Measurements from ENCODE around the gene KDM1A.

The KDM1A gene

DNA sequence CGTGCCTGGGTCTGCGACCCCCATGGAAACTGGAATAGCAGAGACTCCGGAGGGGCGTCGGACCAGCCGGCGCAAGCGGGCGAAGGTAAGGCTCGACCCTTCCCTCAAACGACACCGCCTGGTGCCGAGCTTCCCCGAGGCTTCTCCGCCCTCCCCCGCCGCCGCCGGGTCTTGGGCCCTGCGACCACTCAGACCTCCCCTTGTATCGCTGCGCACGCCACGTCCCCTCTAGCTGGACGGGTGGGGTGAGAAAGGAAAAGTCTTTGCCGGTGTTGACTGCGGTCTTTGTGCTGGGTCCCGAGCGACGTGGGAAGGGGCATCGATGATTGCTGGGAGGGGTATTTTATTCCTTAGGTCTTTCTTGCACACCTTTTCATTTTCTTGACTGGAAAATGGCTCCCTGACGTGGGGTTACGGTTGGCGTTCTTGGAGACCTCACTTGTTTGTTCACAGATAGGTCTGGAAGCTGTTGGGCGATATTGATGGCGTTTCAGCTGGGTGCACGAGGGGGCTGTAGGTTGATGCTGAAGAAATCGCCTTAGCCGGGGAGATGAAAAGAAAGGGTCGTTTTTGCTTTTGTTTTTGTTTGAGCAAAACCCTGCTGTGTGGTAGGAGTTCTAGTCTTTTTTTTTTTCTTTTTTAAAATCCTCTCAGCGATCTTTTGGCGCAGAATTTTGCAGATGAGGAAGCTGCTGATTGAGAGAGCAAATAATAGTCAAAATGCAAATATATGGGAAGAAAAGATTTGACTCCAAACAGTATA lies 776 bp downstream of the KDM1A start:
- peak overlapping the region; percentile 92 for H2AFZ ChIP-seq (ENCODE audit: low read length)
- TF ChIP-seq EZH2 (optimal IDR thresholded peaks at IDR 0.05; ENCODE audit: low read depth, low read length), result no peak
- TF ChIP-seq, protein P1, sequence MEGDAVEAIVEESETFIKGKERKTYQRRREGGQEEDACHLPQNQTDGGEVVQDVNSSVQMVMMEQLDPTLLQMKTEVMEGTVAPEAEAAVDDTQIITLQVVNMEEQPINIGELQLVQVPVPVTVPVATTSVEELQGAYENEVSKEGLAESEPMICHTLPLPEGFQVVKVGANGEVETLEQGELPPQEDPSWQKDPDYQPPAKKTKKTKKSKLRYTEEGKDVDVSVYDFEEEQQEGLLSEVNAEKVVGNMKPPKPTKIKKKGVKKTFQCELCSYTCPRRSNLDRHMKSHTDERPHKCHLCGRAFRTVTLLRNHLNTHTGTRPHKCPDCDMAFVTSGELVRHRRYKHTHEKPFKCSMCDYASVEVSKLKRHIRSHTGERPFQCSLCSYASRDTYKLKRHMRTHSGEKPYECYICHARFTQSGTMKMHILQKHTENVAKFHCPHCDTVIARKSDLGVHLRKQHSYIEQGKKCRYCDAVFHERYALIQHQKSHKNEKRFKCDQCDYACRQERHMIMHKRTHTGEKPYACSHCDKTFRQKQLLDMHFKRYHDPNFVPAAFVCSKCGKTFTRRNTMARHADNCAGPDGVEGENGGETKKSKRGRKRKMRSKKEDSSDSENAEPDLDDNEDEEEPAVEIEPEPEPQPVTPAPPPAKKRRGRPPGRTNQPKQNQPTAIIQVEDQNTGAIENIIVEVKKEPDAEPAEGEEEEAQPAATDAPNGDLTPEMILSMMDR (IDR thresholded peaks at IDR 0.05; ENCODE audit: low read length), result no peak
- TF ChIP-seq EZH2phosphoT487 (IDR thresholded peaks at IDR 0.05; ENCODE audit: low read length), result no peak
- no peak overlapping the region for H3K27ac ChIP-seq (ENCODE audit: low read length)
- peak overlapping the region; percentile 72 for H3K4me2 ChIP-seq (ENCODE audit: low read depth, low read length)
- no peaks in the 10 kb centered on the region for H3K9me3 ChIP-seq (replicated peaks; ENCODE audit: insufficient read depth, low read length)
- H3K36me3 ChIP-seq (replicated peaks; ENCODE audit: insufficient read depth, low read length), result no peaks in the 10 kb centered on the region
- no peaks in the 10 kb centered on the region for H3K27me3 ChIP-seq (replicated peaks; ENCODE audit: insufficient read depth, low read length)
- peak overlapping the region; percentile 92 for H3K4me3 ChIP-seq (ENCODE audit: low read length)
- H3K79me2 ChIP-seq (ENCODE audit: low read length), result peaks cover 55% of the 10 kb centered on the region
- H3K9ac ChIP-seq (ENCODE audit: low read length), result peak overlapping the region; percentile 68
- no peaks in the 10 kb centered on the region for H3K9me2 ChIP-seq (replicated peaks; ENCODE audit: insufficient read depth, low read length)
- peak; percentile 9 for DNase-seq
- H3F3A ChIP-seq (ENCODE audit: insufficient read depth, low read length), result no peaks in the 10 kb centered on the region
- H4K20me1 ChIP-seq (ENCODE audit: insufficient read depth, low read length), result no peaks in the 10 kb centered on the region
- H3K4me1 ChIP-seq (ENCODE audit: low read length), result no peaks in the 10 kb centered on the region; the same call in 1 of the 2 replicates

DNA sequence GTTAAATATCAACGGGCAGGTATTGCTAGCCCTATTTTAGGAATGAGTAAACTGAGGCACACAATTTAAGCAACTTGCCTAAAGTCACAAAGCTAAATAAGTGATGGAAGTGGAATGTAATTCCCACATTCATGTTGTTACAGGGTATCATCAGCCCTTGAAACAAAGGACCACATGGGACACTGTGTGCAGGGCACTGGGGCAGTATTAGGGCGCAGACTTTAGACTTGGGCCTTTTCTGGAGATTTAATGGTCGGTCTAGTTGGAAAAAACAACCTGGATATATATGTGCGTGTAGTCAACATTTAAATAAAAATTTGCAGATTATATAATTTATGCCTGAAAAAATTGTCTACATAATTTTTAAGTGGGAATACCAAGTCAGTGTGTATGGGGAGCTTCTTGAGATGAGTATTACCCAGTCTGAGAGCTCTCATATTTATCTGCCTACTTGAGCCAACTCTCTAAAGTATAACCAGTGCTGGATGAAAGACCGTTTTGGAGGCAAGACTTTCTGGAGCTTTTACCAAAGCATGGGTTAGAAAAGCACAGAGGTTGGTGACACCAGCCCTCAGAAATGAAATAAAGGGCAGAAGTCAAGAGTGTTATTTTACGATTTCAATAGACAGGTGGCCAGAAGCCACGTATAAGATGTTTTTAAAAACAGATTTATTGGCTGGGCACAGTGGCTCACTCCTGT lies 1.6 kb downstream of the KDM1A start:
- no peaks in the 10 kb centered on the region for H3K36me3 ChIP-seq (replicated peaks; ENCODE audit: insufficient read depth, low read length)
- peak overlapping the region; percentile 72 for H3K4me2 ChIP-seq (ENCODE audit: low read depth, low read length)
- H3K4me3 ChIP-seq (ENCODE audit: low read length), result peak overlapping the region; percentile 92
- H3K9me2 ChIP-seq (replicated peaks; ENCODE audit: insufficient read depth, low read length), result no peaks in the 10 kb centered on the region
- TF ChIP-seq EZH2 (optimal IDR thresholded peaks at IDR 0.05; ENCODE audit: low read depth, low read length) (no peak), EZH2phosphoT487 (IDR thresholded peaks at IDR 0.05; ENCODE audit: low read length) (no peak)
- TF ChIP-seq, protein P1 (IDR thresholded peaks at IDR 0.05; ENCODE audit: low read length), result no peak
- H3K4me1 ChIP-seq (ENCODE audit: low read length), result no peaks in the 10 kb centered on the region; the same call in 1 of the 2 replicates
- no peaks in the 10 kb centered on the region for H3F3A ChIP-seq (ENCODE audit: insufficient read depth, low read length)
- H2AFZ ChIP-seq (ENCODE audit: low read length), result no peak overlapping the region
- H3K9me3 ChIP-seq (replicated peaks; ENCODE audit: insufficient read depth, low read length), result no peaks in the 10 kb centered on the region
- peaks cover 63% of the 10 kb centered on the region for H3K79me2 ChIP-seq (ENCODE audit: low read length)
- no peaks in the 10 kb centered on the region for H3K27me3 ChIP-seq (replicated peaks; ENCODE audit: insufficient read depth, low read length)
- no peak for DNase-seq
- H3K9ac ChIP-seq (ENCODE audit: low read length), result peak overlapping the region; percentile 68; the same call in 1 of the 2 replicates
- H4K20me1 ChIP-seq (ENCODE audit: insufficient read depth, low read length), result no peaks in the 10 kb centered on the region
- no peak overlapping the region for H3K27ac ChIP-seq (ENCODE audit: low read length)

DNA sequence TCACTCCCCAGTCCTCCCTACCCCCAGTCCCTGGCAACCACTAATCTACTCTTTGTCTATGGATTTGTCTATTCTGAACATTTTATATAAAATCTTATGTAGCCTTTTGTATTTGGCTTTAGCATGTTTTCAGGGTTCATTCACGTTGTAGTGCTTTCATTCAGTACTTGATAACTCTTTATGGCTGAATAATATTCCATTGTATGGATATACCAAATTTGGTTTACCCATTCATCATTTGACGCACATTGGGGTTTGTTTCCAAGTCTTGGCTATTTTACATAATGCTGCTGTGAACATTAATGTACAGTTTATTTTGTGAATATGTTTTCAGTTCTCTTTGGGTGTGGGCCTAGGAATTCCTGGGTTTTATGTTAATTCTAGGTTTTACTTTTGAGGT lies 2.6 kb downstream of the KDM1A start:
- no peak overlapping the region for H2AFZ ChIP-seq (ENCODE audit: low read length)
- H3K9me2 ChIP-seq (replicated peaks; ENCODE audit: insufficient read depth, low read length), result no peaks in the 10 kb centered on the region
- DNase-seq, result no peak
- no peaks in the 10 kb centered on the region for H3K36me3 ChIP-seq (replicated peaks; ENCODE audit: insufficient read depth, low read length)
- H3K4me3 ChIP-seq (ENCODE audit: low read length), result no peak overlapping the region
- H3K4me2 ChIP-seq (ENCODE audit: low read depth, low read length), result no peak overlapping the region
- peaks cover 73% of the 10 kb centered on the region for H3K79me2 ChIP-seq (ENCODE audit: low read length)
- H4K20me1 ChIP-seq (ENCODE audit: insufficient read depth, low read length), result no peaks in the 10 kb centered on the region
- TF ChIP-seq EZH2phosphoT487 (IDR thresholded peaks at IDR 0.05; ENCODE audit: low read length) (no peak), EZH2 (optimal IDR thresholded peaks at IDR 0.05; ENCODE audit: low read depth, low read length) (no peak)
- TF ChIP-seq, protein P1 (IDR thresholded peaks at IDR 0.05; ENCODE audit: low read length), result no peak
- H3F3A ChIP-seq (ENCODE audit: insufficient read depth, low read length), result no peaks in the 10 kb centered on the region
- H3K9me3 ChIP-seq (replicated peaks; ENCODE audit: insufficient read depth, low read length), result no peaks in the 10 kb centered on the region
- H3K4me1 ChIP-seq (ENCODE audit: low read length), result no peaks in the 10 kb centered on the region; the same call in 1 of the 2 replicates
- H3K27ac ChIP-seq (ENCODE audit: low read length), result no peak overlapping the region
- no peaks in the 10 kb centered on the region for H3K27me3 ChIP-seq (replicated peaks; ENCODE audit: insufficient read depth, low read length)
- H3K9ac ChIP-seq (ENCODE audit: low read length), result no peak overlapping the region

Data from MM.1S (cell line).